Occipital lobe (tissue), 2 donors: ENCODE results near the gene ENO3. TPM values are rescaled to one million over a fixed set of nuclear protein-coding genes. Genes with fewer than 3 reads are reported as not detected.
"Not testable (repeated sequence)": the region's sequence is repeated elsewhere in the genome, so short reads cannot be mapped to it uniquely, and the experiment has no call there.

Source experiments
- DNase-seq: peaks from one replicate; lab custom pipeline; 2025; lab: John Stamatoyannopoulos, UW
- total RNA-seq: library from RNA; depleted of rRNA; stranded (reverse); fragments of >200 nt; gene quantifications from one replicate; pipeline ENCODE4 v1.2.3, GENCODE V29; 2014

Gene ENO3
- total RNA-seq = 2.3 TPM

DNA sequence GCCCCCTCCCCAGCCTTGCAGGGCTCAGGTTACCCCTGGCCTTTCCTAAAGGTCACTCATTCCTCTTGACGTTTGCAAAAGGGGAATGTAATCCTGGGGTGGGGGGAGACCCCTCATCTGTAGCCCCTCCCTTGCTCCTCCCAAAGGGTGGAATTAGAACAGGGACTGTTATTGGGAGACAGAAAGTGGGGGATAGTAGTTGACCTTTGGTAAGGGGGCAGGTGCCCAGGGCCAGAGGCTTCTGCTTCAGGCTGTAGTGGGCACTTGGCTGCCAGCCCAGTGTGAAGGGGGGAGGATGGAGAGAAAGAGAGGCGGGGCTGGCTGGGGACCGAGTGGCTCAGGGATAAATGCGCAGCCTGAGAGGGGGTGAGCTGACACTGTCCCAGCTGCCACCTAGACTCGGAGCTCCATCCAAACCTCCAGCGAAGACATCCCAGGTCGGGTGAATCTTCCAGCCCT lies at the start of gene ENO3:
Gene ENO3, plus strand, starts transcription at position 374 of the 459 bp plus-strand sequence. CDS start 711 bp downstream, outside the sequence.
- DNase-seq = no peak

DNA sequence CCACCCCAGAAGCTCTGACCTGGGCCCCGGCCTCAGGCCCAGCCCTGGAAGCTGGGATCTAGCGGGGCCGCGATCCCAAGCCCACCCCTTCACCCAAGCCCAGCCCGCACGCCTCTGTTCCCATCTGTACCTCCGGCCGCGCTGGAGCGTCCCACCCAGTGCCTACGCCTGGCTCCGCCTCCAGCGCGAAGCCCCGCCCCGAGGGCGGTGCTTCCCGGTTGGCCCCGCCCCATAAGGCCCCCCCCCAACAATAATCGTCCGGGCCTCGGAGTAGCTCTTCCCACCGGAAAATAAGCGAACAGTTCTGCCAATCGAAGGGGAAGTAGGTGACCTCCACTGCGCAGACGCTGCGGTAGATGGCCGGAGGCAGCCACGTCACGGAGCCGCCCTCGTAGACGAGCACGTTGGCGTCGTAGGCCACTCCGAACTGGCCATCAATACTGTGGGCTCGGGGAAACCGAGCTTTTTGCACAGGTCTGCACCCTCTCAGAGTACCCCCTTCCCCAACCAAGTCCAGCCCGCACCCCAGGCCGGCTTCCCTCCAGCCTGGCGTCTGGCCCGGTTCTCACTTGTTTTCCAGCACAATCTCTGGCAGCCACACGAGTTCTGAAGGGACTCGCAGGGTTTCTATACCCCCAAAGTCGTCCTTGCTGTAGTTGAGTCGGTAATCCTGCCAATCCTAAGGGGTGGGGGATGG lies 49.1 kb upstream of the ENO3 start:
- no peak for DNase-seq

DNA sequence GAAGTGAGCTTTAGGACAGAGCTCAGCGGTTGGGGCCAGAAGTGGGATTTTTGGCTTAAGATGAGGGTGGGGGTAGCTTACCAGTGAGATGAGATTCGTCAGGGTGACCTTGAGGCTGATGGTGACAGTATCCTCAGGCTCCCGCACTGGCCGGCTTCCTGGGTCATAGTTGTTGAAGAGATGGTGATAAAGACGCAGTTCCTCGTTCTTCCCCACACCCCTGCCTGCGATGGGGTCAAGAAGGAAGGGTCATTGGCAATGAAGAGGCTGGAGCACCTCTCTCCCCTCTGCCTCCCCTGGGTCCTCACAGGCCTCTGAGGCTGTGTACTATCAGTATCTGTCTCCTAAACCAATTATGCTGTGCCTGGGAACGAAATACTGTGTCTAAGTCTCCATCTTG lies 48.4 kb upstream of the ENO3 start:
- DNase-seq = no peak

DNA sequence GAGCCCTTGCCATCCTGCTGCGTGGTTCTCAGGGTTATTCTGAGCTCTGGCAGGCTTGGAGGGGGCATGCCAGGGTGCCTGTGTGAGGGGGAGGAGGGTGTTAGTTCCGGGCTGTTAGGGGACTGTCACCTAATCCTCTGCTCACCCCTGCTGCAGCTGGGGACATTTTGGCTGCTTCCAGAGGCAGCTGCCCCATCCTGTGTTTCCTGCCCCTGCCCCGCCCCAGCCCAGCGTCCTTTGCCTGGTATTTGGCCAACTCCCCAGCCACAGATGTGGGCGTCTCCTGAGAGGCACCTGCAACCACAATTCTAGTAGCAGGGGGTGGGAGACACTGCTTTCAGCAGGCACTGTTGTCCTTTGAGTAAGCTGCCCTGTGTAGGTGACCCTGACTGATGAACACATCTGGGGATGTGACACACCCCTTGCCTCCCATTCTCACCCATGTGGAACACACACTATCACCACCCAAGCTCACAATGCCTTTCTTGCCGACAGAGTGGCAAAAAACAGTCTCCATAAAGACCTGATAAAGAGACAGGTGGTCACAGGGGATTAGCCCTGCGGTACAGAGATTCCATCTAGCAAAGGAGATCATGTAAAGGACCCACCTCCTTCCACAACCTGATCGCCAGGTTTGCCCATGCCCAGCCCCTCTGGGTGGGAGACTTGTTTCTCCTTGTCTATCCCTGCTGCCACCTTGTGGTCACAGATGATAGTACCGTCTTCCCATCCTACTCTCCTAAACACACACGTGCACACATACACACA lies 47.7 kb upstream of the ENO3 start, which contains the start of gene CHRNE:
Gene CHRNE, minus strand, starts transcription at position 48 of the 768 bp plus-strand sequence. Its CDS starts 35 bp downstream, at position 13.
- DNase-seq = peak; percentile 17

DNA sequence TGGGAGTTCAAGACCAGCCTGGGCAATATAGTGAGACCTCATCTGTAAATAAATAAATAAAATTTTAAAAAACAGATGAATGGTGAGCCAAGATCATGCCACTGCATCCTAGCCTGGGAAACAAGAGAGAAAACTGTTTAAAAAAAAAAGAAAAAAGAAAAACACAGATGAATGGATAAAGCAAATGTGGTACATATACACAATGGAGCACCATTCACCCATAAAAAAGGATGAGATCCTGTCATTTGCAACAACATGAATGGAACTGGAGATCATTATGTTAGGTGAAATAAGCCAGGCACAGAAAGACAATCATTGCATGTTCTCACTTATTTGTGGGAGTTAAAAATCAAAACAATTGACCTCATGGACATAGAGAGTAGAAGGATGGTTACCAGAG lies 44.3 kb upstream of the ENO3 start:
- DNase-seq = not testable (repeated sequence)

DNA sequence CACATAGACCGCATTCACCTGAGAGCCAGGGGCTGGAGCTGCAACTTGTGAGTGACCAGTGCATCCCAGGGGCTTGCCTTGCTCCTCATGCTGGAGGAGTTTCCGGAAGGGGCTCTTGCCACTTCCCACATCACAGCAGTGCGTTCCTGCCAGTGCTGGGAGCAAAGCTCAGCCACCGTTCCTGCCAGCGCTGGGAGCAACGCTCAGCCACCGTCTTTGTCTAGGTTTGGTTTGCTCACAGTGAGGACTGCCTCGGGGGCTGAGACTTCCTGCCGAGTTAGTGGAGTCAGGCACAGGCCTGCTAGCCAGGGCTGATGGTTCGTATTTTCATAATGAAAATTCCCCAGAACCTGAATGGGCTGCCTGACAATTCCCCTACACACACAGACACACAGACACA lies 42.6 kb upstream of the ENO3 start:
- DNase-seq = no peak

DNA sequence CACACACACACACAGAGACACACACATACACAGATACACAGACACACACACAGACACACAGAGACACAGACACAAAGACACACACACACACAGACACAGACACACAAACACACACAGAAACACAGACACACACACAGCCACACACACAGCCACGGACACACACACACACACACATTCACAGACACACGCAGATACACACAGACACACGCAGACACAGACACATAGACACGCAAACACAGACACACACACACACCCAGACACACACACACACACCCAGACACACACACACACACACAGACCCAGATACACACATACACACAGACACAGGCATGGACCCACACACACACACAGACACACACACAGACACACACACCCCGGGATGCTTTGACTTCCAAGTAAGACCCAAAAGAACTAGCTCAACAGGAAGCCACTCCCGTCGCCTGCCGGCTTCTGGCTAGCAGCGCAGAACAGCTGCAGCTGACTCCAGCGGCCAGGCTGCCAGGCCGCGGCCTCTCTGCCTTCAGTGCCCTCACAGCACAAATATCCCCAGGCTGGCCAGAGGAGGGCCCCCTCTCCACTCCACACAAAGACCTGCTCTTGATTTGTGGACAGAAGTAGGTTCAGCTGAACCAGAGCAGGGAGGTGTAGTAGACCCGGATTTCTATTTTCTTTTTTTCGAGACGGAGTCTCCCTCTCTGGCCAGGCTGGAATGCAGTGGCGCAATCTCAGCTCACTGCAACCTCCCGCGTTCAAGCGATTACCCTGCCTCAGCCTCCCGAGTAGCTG lies 42.0 kb upstream of the ENO3 start:
- DNase-seq = peak; percentile 79

DNA sequence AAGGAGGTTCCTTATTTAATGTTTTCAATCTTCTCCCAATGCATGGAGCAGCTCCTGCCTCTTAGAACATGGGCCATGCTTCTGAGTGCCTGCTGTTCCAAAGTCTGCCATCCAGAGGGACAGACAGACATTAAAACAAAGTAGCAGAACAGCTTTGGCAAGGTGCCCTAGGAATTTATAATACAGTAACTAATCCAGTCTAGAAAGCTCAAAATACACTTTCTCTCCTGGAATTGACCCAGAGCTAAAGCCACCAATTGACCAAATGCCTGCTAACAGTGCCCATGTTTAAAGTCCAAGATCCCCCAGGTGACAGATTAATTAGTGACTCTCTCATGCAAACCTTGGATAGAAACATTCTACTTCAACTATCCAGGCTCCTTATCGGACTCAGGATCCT lies 36.9 kb upstream of the ENO3 start:
- DNase-seq = no peak

DNA sequence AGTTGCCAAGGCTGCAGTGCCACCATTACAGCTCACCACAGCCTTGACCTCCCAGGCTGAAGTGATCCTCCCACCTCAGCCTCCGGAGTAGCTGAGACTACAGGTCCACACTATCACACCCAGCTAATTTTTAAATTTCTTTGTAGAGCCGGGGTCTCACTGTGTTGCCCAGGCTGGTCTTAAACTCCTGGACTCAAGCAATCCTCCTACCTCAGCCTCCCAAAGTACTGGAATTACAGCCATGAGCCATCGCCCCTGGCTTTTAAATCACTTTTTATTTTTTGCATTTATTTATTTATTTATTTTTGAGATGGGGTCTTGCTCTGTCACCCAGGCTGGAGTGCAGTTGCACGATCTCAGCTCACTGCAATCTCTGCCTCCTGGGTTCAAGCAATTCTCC lies 36.4 kb upstream of the ENO3 start:
- DNase-seq = not testable (repeated sequence)

DNA sequence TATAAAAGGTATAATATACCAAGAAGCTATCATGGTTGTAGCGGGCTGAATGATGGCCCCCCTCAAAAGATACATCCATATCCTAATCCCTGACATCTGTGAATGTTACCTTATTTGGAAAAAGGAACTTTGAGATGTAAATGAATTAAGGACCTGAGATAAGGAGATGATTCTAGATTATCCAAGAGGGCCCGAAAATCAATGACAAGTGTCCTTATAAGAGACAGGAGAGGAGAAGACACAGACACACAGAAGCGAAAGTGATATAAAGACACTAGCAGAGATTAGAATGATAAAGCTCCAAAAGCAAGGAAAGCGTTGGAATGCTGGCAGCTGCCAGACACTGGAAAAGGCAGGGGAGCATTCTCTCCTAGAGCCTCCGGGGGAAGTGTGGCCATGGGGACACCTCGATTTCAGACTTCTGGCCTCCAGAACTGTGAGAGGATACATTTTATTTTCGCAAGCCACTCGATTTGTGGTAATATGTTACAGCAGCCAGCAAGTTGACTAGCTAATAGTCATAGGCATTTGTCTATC lies 31.3 kb upstream of the ENO3 start:
- DNase-seq = no peak

DNA sequence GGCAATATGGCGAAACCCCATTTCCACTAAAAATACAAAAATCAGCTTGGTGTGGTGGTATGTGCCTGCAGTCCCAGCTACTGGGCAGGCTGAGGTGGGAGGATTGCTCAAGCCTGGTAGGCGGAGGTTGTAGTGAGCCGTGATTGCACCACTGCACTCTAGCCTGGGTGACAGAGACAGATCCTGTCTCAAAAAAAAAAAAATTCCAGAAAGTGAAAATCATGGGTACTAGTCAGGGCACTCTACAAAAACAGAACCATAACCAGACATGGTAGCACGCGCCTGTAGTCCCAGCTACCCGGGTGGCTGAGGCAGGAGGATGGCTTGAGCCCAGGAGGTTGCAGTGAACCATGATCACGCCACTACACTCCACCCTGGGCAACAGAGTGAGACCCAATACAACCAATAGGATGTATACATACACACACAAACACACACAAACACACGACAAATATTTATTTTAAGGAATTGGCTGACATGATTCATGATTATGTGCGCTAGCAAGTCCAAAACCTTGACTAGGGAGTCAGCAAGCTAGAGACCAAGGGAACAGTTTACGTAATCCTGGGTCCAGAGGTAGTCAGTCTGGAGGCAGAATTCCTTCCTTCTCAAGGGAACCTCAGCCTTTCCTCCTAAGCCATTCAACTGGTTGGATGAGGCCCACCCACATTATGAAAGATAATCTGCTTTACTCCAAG lies 30.4 kb upstream of the ENO3 start:
- no peak for DNase-seq

DNA sequence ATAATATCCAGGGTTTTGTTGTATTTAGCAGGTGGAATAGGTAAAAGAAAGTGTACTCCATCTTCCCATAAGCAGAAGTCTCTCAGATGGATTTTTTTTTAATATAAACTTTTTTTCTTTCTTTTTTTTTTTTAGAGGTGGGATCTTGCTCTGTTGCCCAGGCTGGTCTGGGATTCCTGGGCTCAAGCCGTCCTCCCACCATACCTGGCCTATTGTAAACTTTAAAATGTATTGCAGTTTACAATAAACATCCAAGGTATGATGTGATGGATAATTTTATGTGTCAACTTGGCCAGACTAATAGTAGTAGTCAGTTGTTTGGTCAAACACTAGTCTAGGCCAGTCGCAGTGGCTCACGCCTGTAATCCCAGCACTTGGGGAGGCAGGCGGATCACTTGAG lies 29.6 kb upstream of the ENO3 start:
- DNase-seq = no peak

DNA sequence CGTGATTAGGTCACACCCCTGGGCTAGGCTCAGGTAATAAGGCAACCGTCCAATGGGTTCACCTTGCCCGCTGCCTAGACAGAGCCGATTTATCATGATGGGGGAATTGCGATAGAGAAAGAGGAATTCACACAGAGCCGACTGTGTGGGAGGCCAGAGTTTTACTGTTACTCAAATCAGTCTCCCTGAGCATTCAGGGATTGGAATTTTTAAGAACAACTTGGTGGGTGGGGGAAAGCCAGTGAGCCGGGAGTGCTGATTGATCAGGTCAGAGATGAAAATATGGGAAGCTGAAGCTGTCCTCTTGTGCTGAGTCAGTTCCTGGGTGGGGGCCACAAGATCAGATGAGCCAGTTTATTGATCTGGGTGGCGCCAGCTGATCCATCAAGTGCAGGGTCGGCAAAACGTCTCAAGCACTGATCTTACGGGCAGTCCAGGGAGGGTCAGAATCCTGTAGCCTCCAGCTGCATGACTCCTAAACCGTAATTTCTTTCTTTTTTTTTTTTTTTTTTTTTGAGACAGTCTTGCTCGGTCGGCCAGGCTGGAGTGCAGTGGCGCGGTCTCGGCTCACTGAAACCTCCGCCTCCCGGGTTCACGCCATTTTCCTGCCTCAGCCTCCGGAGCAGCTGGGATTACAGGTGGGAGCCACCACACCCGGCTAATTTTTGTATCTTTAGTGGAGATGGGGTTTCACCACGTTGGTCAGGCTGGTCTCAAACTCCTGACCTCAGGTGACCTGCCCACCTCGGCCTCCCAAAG lies 24.2 kb upstream of the ENO3 start:
- DNase-seq = not testable (repeated sequence)

DNA sequence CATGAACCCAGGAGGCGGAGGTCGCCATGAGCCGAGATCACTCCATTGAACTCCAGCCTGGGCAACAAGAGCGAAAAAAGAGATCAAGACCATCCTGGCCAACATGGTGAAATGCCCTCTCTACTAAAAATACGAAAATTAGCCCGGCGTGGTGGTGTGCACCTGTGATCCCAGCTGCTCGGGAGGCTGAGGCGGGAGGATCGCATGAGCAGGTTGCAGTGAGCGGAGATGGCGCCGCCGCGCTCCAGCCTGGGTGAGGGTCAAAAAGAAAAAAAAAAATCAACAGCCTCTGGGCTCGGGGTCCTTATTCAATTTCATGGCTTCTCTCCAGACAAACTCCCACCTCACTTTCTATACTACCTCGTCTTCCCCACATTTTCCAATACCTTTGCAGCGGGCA lies 22.0 kb upstream of the ENO3 start:
- DNase-seq = no peak

DNA sequence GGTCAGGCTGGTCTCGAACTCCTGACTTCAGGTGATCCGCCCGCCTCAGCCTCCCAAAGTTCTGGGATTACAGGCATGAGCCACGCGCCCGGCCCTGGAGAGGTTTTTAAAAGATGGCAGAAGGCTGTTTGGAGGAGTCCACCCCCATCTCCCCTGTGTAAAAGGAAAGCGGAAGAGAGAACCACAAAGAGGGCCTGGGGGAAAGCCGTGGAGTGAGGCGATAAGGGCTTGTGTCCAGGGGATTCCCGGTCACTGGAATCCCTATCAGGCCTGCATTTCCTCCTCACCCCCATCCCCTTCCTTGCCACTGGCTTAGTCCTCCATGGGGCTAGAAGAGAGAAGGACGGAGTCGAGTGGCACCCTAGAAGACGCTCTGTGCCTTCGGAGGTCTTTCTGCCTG lies 19.0 kb upstream of the ENO3 start, which contains the start of gene GP1BA:
Gene GP1BA, plus strand, starts transcription at position 315 of the 400 bp plus-strand sequence. CDS start 328 bp downstream, outside the sequence.
- DNase-seq = no peak

DNA sequence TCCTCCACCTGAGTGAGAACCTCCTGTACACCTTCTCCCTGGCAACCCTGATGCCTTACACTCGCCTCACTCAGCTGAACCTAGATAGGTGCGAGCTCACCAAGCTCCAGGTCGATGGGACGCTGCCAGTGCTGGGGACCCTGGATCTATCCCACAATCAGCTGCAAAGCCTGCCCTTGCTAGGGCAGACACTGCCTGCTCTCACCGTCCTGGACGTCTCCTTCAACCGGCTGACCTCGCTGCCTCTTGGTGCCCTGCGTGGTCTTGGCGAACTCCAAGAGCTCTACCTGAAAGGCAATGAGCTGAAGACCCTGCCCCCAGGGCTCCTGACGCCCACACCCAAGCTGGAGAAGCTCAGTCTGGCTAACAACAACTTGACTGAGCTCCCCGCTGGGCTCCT lies 18.2 kb upstream of the ENO3 start:
- DNase-seq = no peak

DNA sequence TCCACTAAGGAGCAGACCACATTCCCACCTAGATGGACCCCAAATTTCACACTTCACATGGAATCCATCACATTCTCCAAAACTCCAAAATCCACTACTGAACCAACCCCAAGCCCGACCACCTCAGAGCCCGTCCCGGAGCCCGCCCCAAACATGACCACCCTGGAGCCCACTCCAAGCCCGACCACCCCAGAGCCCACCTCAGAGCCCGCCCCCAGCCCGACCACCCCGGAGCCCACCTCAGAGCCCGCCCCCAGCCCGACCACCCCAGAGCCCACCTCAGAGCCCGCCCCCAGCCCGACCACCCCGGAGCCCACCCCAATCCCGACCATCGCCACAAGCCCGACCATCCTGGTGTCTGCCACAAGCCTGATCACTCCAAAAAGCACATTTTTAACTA lies 17.3 kb upstream of the ENO3 start:
- no peak for DNase-seq

DNA sequence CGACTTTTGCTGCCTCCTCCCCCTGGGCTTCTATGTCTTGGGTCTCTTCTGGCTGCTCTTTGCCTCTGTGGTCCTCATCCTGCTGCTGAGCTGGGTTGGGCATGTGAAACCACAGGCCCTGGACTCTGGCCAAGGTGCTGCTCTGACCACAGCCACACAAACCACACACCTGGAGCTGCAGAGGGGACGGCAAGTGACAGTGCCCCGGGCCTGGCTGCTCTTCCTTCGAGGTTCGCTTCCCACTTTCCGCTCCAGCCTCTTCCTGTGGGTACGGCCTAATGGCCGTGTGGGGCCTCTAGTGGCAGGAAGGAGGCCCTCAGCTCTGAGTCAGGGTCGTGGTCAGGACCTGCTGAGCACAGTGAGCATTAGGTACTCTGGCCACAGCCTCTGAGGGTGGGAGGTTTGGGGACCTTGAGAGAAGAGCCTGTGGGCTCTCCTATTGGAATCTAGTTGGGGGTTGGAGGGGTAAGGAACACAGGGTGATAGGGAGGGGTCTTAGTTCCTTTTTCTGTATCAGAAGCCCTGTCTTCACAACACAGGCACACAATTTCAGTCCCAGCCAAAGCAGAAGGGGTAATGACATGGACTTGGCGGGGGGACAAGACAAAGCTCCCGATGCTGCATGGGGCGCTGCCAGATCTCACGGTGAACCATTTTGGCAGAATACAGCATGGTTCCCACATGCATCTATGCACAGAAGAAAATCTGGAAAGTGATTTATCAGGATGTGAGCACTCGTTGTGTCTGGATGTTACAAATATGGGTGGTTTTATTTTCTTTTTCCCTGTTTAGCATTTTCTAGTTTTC lies 16.5 kb upstream of the ENO3 start:
- DNase-seq = no peak

DNA sequence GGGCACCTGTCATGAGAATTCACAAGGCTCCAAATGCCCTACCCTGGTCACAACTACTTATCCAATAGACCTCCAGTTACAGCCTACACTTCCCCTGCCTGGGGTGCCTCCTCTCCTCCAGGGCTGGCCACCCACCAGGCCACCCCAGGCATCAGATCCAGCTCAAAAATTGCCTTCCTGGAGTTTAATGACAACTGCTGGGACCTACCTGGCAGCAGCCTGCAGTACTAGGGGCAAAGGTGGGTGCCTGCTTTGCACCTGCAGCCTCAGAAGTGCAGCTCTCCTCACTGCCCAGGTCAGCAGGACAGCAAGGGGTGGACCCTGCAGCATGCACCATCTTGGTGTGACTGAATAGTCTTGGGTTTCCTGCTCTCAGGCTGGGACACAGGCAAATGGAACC lies 15.3 kb upstream of the ENO3 start:
- no peak for DNase-seq
